HepG2 (cell line): ENCODE measurements around the gene GATC. TPM values are rescaled to one million over a fixed set of nuclear protein-coding genes. Genes with fewer than 3 reads are reported as not detected.
"Not testable (repeated sequence)": the region's sequence is repeated elsewhere in the genome, so short reads cannot be mapped to it uniquely, and the experiment has no call there.

Source experiments
- ATAC-seq: fragments of 200-7000 bp; cut with Tn5 transposase; 3 replicates; pipeline ENCODE4 v1.9.1; 2020; ENCODE audit warnings: mild to moderate bottlenecking, moderate library complexity
- BruUV-seq: library from RNA; stranded (reverse); fragments of 400-500 nt; replicated peaks from 2 replicates; lab custom pipeline; 2021; lab: Mats Ljungman, UMichigan
- CTCF ChIA-PET: fragments of 300-600 bp; formaldehyde crosslinking; extraction: SDS; loops from one replicate; lab custom pipeline; 2021; ENCODE audit warnings: low total read pairs, inconsistent platforms, low intra/inter-chr PET ratio; lab: Yijun Ruan, JAX
- POLR2A ChIA-PET: fragments of 350-600 bp; sonication (Branson Sonifier 250); formaldehyde crosslinking; loops from one replicate; lab custom pipeline; 2020; ENCODE audit warnings: antibody characterized with exemption, inconsistent platforms; lab: Yijun Ruan, JAX
- DNase-seq: peaks from one replicate; pipeline ENCODE4 v3.0.0-alpha.2; 2015; ENCODE audit warnings: low spot score
- FAIRE-seq: peaks from 3 replicates; lab custom pipeline; 2011; peaks lifted over from hg19 to GRCh38; lab: Jason Lieb, UNC
- H2AFZ ChIP-seq: one replicate; pipeline ENCODE4 v1.6.1; 2011; ENCODE audit warnings: low read length, inconsistent platforms
- H3K27ac ChIP-seq: fragments of 300-600 bp; 3 replicates; pipeline ENCODE4 v1.8.0; 2011; ENCODE audit warnings: mixed run types, mild to moderate bottlenecking, mixed read lengths, low read length, inconsistent platforms; ENCODE audit not compliant: insufficient read depth; ENCODE audit errors: extremely low read length
- H3K27me3 ChIP-seq, 2 experiments: fragments of 200-600 bp in 1 of 2; 2 replicates in 1 of 2; 3 replicates in 1 of 2; pipeline versions ENCODE4 v1.6.0 to v1.8.0; 2011; ENCODE audit warnings: low read length in 2 of 2, mild to moderate bottlenecking in 2 of 2, moderate library complexity in 2 of 2, inconsistent platforms in 1 of 2; ENCODE audit not compliant: insufficient read depth in 2 of 2, control insufficient read depth in 1 of 2
- H3K36me3 ChIP-seq, 2 experiments: fragments of 200-600 bp in 1 of 2; replicated peaks in 1 of 2; 2 replicates in 1 of 2; 3 replicates in 1 of 2; pipeline versions ENCODE4 v1.5.1 to v1.8.0; 2011; ENCODE audit warnings: low read length in 2 of 2, inconsistent platforms in 1 of 2; ENCODE audit not compliant: insufficient read depth in 2 of 2, control insufficient read depth in 1 of 2
- H3K4me1 ChIP-seq: 2 replicates; pipeline ENCODE4 v1.5.1; 2012; ENCODE audit warnings: low read length, inconsistent platforms; ENCODE audit not compliant: insufficient read depth
- H3K4me2 ChIP-seq: 2 replicates; pipeline ENCODE4 v1.6.0; 2011; ENCODE audit warnings: low read depth, low read length, inconsistent platforms
- H3K4me3 ChIP-seq, 3 experiments: fragments of 200-600 bp in 1 of 3; sonication (generic), shearing (Covaris generic) in 1 of 3; replicated peaks in 1 of 3; 2 replicates each; pipeline ENCODE4 v1.5.1; 2011 to 2016; ENCODE audit warnings: low read length in 3 of 3, inconsistent platforms in 2 of 3, low read depth in 2 of 3, mild to moderate bottlenecking in 2 of 3, control low read depth in 1 of 3, mixed read lengths in 1 of 3; ENCODE audit not compliant: insufficient read depth in 1 of 3
- H3K79me2 ChIP-seq: one replicate; pipeline ENCODE4 v1.6.1; 2011; ENCODE audit warnings: low read length, inconsistent platforms; ENCODE audit not compliant: insufficient read depth
- H3K9ac ChIP-seq: 2 replicates; pipeline ENCODE4 v1.6.0; 2011; ENCODE audit warnings: mild to moderate bottlenecking, low read depth, low read length, inconsistent platforms; ENCODE audit not compliant: insufficient read depth
- H3K9me3 ChIP-seq: 2 replicates; pipeline ENCODE4 v1.5.1; 2012; ENCODE audit warnings: mild to moderate bottlenecking, low read length
- H4K20me1 ChIP-seq: 2 replicates; pipeline ENCODE4 v1.6.0; 2011; ENCODE audit warnings: inconsistent platforms, mild to moderate bottlenecking, low read length, moderate library complexity; ENCODE audit not compliant: insufficient read depth
- CHCHD3 ChIP-seq: sonication (generic); formaldehyde crosslinking; IDR thresholded peaks from 2 replicates; pipeline ENCODE4 v1.8.0; 2022; ENCODE audit warnings: mild to moderate bottlenecking, missing genetic modification reagents, moderate library complexity
- RXRA ChIP-seq: sonication (generic); formaldehyde crosslinking; IDR thresholded peaks from 2 replicates; pipeline ENCODE4 v1.5.1; 2020; ENCODE audit warnings: missing genetic modification reagents
- ZNF121 ChIP-seq: sonication (generic); formaldehyde crosslinking; IDR thresholded peaks from 2 replicates; pipeline ENCODE4 v1.5.0; 2020; ENCODE audit warnings: mild to moderate bottlenecking, missing genetic modification reagents
- ZNF207 ChIP-seq: fragments of 450-650 bp; IDR thresholded peaks from 2 replicates; pipeline ENCODE4 v1.6.1; 2016; ENCODE audit warnings: antibody characterized with exemption, borderline replicate concordance
- ZNF605 ChIP-seq: sonication (generic); formaldehyde crosslinking; IDR thresholded peaks from 2 replicates; pipeline ENCODE4 v1.8.0; 2022; ENCODE audit warnings: mild to moderate bottlenecking, missing genetic modification reagents
- WGBS: methylation state at CpG from one replicate; pipeline ENCODE4 v1.1.6; 2017; ENCODE audit warnings: low lambda C conversion rate; 5-methylcytosine and 5-hydroxymethylcytosine counted together
- in situ Hi-C: cut with HindIII; loops from 2 replicates; pipeline ENCODE4 v1.10.0; 2017; ENCODE audit warnings: low pct_unique_long_range_greater_than_20kb; ENCODE audit not compliant: extremely low pct_ligation_motif_present
- intact Hi-C: fragments of 100-400 bp; cut with micrococcal nuclease; formaldehyde crosslinking; loops from one replicate; pipeline ENCODE4 v1.10.0; 2022; ENCODE audit not compliant: unreplicated experiment
- polyA plus RNA-seq, 8 experiments: library from polyadenylated mRNA; depleted of rRNA in 3 of 8; stranded (reverse) in 7 of 8; unstranded in 1 of 8; fragments of >200 nt; fragmentation: Illumina TruSeq in 4 of 8; extraction: Trizol in 4 of 8; gene quantifications; 2 replicates each; pipeline versions ENCODE4 v1.2.1 to v1.2.3, GENCODE V29; 2011 to 2016; ENCODE audit warnings: low read depth in 4 of 8, missing spikeins in 1 of 8, mixed read lengths in 1 of 8; ENCODE audit not compliant: insufficient read depth in 1 of 8
- total RNA-seq, 5 experiments: library from RNA; depleted of rRNA; stranded (reverse); fragments of >200 nt; fragmentation: Illumina TruSeq; extraction: Trizol; gene quantifications; 2 replicates each; pipeline ENCODE4 v1.2.3, GENCODE V29; 2016; ENCODE audit warnings: low read depth in 1 of 5
- TF ChIP-seq, protein P1 (sequence below): sonication (generic); formaldehyde crosslinking; IDR thresholded peaks from 2 replicates; pipeline ENCODE4 v1.5.0; 2020; ENCODE audit warnings: missing genetic modification reagents

GATC gene
- total and polyA plus RNA-seq, 2 of the 13 experiments (the other 11 are each of a cell fraction or from before 2014, with no cell fraction given): 17.7 to 29.7 TPM

- H3K9me3 ChIP-seq, H2AFZ ChIP-seq, DNase-seq, H4K20me1 ChIP-seq, in situ Hi-C loops, H3K27me3 ChIP-seq, CTCF ChIA-PET, ATAC-seq, BruUV-seq, FAIRE-seq: not testable (repeated sequence)
- peaks cover 60% of the 10 kb centered on the region for H3K79me2 ChIP-seq
- intact Hi-C loops: loop anchor here (2.0 kb wide), 1 partner anchor 22 kb away; the partner anchor contains the start of gene SRSF9
- peak overlapping the region; percentile 84 for H3K27ac ChIP-seq
- TF ChIP-seq ZNF605 (CRISPR knock-in tag): 0 out of 2 replicates have a peak, but pooled peaks have one; percentile 21
- 0 out of 2 replicates have a peak, but pooled peaks have one; percentile 28 for TF ChIP-seq CHCHD3
- TF ChIP-seq, protein P1, sequence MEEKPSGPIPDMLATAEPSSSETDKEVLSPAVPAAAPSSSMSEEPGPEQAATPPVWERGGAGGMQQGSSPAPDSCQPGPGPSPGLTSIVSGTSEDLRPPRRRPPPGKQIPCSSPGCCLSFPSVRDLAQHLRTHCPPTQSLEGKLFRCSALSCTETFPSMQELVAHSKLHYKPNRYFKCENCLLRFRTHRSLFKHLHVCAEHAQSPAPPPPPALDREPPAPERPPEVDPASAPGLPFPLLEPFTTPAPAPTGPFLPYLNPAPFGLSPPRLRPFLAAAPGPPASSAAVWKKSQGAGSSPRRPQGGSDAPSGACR: 0 out of 2 replicates have a peak, but pooled peaks have one; percentile 8
- H3K4me3 ChIP-seq: peak overlapping the region; percentile 81 to 97 (median 82)
- peak overlapping the region; percentile 87 for H3K4me2 ChIP-seq
- H3K36me3 ChIP-seq: peaks cover 5 to 35% of the 10 kb centered on the region in 2 experiments
- POLR2A ChIA-PET: interaction anchor here (0.6 to 1.4 kb wide), 4 partner anchors 9 to 155 kb away, joined by 3 to 5 read pairs (median 3); partner anchors contain the start of genes COX6A1 and RNU4-2
- peak overlapping the region; percentile 91 for H3K9ac ChIP-seq
- H3K4me1 ChIP-seq: peaks cover 30% of the 10 kb centered on the region
- WGBS: 0% methylated on average over 10 of the region's 17 CpGs
These were observed 567 bp downstream of the GATC start for GRCh38 chr12:120446844-120447178.

DNA sequence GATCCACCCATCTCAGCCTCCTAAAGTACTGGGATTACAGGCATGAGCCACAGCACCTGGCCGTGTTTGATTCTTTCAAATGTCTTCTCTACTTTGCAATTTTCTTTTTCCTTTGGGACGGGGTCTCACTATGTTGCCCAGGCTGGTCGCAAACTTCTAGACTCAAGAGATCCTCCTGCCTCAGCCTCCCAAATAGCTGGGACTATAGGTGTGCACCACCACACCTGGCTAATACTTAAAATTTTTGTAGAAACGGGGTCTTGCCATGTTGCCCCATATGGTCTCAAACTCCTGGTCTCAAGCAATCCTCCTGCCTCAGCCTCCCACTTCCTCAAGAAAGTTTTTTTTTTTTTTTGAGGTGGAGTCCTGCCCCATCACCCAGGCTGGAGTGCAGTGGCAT is 1.7 kb downstream of the GATC start:
- no peak overlapping the region for H3K27ac ChIP-seq

More for the DNA sequence above, 1.7 kb downstream of the GATC start:
- Histone ChIP-seq H3K27me3 (no peaks in the 10 kb centered on the region; a peak in 1 of 5 replicates), H2AFZ (no peak overlapping the region), H3K4me2 (peak overlapping the region; percentile 87; the same call in 1 of the 2 replicates), H3K9ac (peak overlapping the region; percentile 91; the same call in 1 of the 2 replicates), H4K20me1 (0 out of 2 replicates have a peak, but pooled peaks cover 2% of the 10 kb centered on the region), H3K36me3 (peaks cover 5 to 33% of the 10 kb centered on the region in 2 experiments), H3K9me3 (no peaks in the 10 kb centered on the region), H3K4me1 (peaks cover 30% of the 10 kb centered on the region), H3K4me3 (peak overlapping the region in 2 of 3 experiments; percentile 81 to 97; a peak in 1 of 6 replicates), H3K79me2 (peaks cover 60% of the 10 kb centered on the region)
- POLR2A ChIA-PET: interaction anchor here (1.0 kb wide), 1 partner anchor 21 kb away, joined by 3 read pairs; the partner anchor contains the start of gene SRSF9
- WGBS: 98% methylated on average over 4 of the region's 4 CpGs
- intact Hi-C loops (loop anchor here (2.0 kb wide), 1 partner anchor 21 kb away; the partner anchor contains the start of gene SRSF9), in situ Hi-C loops (no loop called here)
- FAIRE-seq: no peak
- ATAC-seq: no peak
- TF ChIP-seq ZNF121: peak; percentile 57
- TF ChIP-seq ZNF207: no peak
- TF ChIP-seq RXRA (CRISPR knock-in tag): no peak
- no peak for DNase-seq
- BruUV-seq: no TSS peak
- CTCF ChIA-PET: no interaction called here
